Peyer's patch (tissue), 4 donors: ENCODE results near the gene LIPA.

Experiments
- CTCF ChIP-seq, 6 experiments: fragments of 450-650 bp in 4 of 6; fragments of 200-600 bp in 2 of 6; sonication (generic) in 1 of 6; IDR thresholded peaks; one replicate each; pipeline ENCODE4 v1.5.1; 2017 to 2019; ENCODE audit warnings: antibody characterized with exemption in 6 of 6, mild to moderate bottlenecking in 3 of 6, moderate library complexity in 1 of 6
- POLR2A ChIP-seq, 2 donors: fragments of 450-650 bp; IDR thresholded peaks; one replicate each; pipeline ENCODE4 v1.5.1; 2017; ENCODE audit warnings: antibody characterized with exemption in 2 of 2, mild to moderate bottlenecking in 2 of 2, moderate library complexity in 2 of 2

- TF ChIP-seq CTCF (IDR thresholded peaks at IDR 0.05) (no peak), POLR2A (IDR thresholded peaks at IDR 0.05) (no peak)
Observed at GRCh38 chr10:89281606-89282395, 30.2 kb upstream of the LIPA start.
